HG02852 (cell line): ENCODE results near the gene WDR45.
"Not testable (repeated sequence)": the region's sequence is repeated elsewhere in the genome, so short reads cannot be mapped to it uniquely, and the experiment has no call there.

Experiments used
- ATAC-seq: cut with Tn5 transposase; IDR thresholded peaks from one replicate; pipeline ENCODE4 v1.9.1; 2021; ENCODE audit warnings: mild to moderate bottlenecking, moderate library complexity; ENCODE audit not compliant: unreplicated experiment

Gene WDR45

DNA sequence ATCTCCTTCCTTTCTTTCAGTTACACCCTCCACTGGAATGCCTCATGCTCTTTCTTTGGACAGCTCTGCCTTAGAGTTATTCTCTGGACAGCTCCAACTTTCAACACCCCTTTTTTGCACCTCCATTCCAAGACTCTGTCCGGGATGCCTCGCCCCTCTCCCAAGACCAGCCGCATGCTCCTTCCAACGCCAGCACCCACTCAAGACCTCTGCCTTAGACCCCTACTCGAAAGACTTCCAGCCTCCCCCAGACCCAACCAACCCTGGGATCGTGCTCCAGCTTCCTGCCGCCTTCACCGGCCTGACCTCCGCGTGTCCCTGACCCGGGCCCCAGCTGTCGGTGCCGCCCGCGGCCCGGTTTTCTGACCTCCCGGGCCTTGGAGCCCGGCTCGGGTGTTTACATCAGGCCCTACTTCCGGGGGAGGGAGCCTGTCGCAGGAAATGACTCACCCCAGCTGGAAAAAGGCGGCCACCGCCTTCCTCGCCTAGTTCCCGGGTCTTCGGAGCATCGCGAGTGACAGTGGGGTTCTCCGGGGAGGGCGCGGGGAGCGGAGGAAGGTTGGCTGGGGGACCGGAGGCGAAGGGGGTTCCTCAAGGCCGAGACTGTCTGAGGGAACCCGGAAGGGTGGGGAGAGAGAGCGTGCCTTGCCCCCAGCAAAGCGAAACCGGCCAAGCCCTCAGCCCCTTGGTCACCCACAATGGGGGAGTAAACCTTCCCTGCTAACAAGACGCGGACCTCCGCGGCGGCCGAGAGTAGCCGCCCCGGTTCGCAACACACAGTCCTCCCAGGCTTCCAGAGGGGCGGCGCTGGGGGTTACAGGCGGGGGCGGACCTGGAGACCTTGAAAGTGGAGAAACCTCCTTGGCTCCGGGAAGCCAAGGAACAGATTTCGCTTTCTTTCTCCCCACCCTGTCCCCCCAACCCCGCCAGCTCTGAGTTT, at the start of gene WDR45:
Gene WDR45 (minus strand): TSS at position 399 of the 940 bp plus-strand sequence. CDS start 1,792 bp downstream, outside the sequence.
- peak; percentile 81 for ATAC-seq

- no peak for ATAC-seq
These were observed 49.7 kb upstream of the WDR45 start for GRCh38 chrX:49129427-49129826.

GRCh38 chrX:49127742-49128258, 48.1 kb upstream of the WDR45 start:
- ATAC-seq = not testable (repeated sequence)

DNA sequence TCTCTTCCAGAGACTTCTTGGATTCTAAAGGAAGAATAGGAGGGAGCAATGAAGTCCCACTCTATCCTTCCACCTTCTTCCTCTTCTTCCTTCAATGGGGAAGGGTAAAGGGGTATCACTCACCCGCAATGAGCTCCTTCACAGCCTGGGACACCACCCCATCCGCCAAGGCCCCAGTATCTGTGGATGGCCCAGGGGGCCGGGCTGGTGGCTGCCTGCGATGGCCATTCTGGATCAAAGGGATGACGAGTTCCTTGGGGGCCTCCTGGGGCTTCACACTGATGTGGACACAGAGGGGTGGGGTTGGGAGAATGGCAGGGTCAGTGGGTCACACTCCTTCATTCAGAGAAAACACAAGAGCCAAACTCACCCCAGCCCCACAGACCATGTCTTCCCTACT, 42.8 kb upstream of the WDR45 start:
- ATAC-seq = no peak

GRCh38 chrX:49120091-49120490, 40.4 kb upstream of the WDR45 start:
- ATAC-seq = no peak

DNA sequence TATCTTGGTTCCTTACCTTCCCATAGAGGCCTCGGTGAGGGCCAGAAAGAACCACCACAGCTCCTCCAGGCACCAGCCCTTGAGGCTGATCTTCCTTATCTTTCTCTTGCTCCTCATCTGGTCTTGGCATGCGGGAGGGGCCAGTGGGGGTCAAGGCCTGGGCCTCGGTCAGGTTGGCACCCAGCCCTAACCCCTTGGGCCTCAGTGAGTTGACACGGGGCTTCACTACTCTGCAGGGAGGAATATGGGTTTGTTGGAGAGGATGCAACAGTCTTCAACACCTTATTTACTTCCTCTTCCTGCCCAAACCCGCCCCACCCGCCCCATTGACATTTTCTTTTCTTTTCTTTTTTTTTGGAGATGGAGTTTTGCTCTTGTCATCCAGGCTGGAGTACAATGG, 37.9 kb upstream of the WDR45 start:
- no peak for ATAC-seq

GRCh38 chrX:49116716-49117115, 37.0 kb upstream of the WDR45 start:
- no peak for ATAC-seq

- no peak for ATAC-seq
These were observed 36.4 kb upstream of the WDR45 start for GRCh38 chrX:49116076-49116475.

DNA sequence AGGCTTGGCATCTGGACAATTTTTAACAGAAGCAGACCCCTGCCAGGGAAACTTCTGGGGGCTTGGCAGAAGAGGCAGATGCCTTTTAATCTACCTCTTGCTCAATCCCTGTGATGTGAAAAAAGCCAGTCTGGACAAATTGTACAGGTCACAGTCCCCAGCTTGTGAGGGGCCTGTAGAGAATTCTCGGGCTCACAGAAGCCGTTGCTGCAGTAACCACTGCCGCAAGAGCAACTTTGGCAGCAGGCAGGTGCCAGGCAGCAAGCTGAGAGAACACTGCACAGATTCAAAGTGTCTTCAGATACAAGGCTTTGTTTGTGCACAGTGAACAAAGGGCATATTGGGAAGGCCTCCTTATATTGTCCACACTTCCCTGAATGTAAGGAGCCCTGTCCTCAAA, 32.1 kb upstream of the WDR45 start:
- no peak for ATAC-seq

DNA sequence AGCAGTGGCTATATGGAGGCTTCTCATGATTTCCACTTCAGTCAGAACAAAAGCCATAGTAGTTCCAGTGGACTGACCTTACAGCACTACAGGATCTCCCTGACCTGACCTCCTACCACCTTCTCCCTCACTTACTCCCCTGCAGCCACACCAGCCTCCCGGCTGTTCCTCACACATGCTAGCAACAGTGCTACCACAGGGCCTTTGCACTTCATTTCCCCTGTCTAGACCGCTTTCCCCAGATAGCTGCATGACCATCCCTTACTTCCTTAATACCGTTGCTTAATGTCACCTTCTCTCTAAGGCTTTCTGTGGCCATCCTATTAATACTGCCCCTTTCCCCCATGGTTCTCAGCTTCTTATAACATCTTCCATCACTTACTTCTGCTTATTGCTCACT, 30.7 kb upstream of the WDR45 start:
- no peak for ATAC-seq

- no peak for ATAC-seq
These were observed 29.0 kb upstream of the WDR45 start for GRCh38 chrX:49108641-49109040.

DNA sequence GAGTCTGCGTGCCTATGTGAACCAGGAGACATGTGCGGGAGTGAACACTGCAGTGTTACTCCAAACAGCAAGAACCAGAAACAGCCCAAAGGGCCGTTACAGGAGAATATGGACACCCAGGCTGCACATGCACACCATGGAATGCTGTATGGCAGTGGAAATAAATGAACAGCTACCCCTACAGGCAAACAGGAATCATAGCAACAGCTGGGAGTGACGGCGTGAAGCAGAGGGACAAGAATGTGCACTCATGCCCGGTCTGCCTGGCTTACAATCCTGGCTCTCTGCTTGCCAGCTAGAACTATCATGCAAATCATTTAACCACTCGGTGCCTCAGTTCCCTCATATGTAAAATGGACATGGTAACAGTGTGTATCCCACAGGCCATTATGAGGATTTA, 27.2 kb upstream of the WDR45 start:
- ATAC-seq = no peak

DNA sequence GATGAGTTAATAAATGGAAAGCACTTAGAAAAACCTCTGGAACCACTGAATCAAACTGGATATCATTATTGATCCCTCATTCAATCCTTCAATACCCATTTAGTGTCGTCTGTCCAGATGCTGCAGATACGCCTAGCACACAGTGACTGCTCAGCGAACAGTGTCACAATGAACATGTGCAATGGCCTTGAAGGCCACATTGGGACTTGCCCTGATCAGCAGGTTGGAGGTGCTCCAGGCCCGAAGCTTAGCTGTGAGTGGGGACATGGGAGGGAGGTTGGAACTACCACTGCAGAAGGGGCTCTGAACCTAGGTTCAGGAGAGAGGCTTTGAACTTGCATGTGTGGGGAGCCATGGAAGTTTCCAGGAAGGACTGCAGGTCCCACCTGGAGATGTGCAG, 26.6 kb upstream of the WDR45 start:
- no peak for ATAC-seq

DNA sequence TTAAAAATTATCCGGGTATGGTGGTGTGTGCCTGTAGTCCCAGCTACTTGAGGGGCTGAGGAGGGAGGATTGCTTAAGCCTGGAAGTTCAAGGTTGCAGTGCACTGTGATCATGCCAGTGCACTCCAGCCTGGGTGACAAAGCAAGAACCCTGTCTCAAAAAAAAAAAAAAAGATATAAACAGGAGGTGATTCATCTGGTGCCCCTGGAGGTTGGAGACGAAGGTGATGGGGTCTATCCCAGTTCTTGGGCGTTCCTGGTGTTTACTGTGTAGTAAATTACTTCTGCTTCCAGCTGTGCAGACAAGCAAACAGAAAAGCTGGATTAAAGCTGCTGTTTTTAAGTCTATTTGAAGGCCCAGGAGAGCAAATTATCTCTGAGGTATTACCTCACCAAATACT, 23.9 kb upstream of the WDR45 start:
- ATAC-seq = no peak

DNA sequence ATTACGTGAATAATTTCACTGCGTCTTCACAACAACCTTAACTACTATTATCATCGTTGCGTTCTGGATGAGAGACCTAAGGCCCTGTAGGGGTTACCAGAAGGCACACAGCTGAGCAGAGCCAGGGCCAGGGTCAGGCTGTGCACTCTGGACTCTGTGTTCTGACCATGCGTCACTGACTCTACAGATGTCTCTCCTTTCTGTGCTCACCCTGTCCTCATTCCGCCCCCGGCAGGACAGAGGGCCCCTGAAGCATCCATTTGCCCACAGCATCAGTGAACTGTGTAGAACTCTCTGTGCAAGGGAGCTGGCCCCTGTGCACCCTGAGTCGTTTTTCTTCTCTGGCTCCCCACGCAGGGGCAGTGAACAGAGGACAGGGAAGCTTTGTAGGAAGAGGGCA, 22.5 kb upstream of the WDR45 start:
- no peak for ATAC-seq

DNA sequence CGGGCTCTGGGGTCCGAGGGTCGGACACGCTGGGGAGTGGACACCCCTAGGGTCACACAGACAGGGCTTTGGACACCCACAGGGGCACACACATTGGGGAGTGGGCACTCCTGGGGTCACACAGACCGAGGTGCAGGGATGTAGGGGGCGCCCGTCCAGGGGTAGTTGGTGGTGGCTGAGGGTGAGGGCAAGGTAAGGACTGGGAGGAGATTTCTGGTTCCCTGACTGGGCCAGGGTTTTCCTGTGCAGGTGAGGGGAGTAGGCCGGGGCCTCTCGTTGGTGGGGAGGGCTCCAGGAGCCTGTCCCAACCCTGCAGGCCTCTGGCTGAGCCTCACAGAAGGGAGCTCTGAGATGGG, 21.9 kb upstream of the WDR45 start:
- peak; percentile 4 for ATAC-seq

GRCh38 chrX:49100704-49101628, 21.3 kb upstream of the WDR45 start:
- peak; percentile 93 for ATAC-seq

- ATAC-seq = no peak
These were observed 16.7 kb upstream of the WDR45 start for GRCh38 chrX:49096419-49096818.

DNA sequence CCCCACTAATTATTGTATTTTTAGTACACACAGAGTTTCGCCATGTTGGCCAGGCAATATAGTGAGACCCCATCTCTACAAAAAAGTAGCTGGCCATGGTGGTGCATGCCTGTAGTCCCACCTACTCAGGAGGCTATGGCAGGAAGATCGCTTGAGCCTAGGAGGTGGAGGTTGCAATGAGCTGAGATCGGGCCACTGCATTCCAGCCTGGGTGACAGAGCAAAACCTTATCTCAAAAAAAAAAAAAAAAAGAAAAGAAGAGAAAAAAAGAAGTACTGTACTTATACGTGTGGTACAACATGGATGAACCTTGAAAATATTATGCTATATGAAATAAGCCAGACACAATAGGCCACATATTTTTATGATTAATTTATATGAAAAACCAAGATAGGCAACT, 9.9 kb upstream of the WDR45 start:
- ATAC-seq = no peak

DNA sequence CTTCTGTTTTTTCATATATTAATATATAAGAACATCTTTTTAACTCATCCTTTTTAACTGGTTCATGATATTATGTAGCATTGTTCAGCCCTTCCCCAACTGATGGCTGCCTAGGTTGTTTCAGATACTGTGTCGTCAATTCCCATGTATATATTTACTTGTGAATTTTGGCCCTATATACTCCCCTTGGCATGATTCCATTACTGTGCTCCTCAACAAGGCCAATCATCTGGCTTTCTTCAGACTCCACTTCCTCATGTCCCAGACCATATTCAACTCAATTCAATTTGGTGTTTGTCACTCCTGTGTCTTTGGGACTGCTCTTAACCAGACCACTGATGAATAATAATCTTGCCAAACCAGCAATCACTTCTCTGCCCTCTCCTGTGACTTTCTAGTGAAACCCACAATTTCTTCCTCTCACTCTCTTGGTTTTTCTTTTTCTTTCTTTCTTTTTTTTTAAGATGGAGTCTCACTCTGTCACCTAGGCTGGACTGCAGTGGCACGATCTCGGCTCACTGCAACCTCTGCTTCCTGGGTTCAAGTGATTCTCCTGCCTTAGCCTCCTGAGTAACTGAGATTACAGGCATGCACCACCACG, 2.7 kb upstream of the WDR45 start:
- no peak for ATAC-seq

DNA sequence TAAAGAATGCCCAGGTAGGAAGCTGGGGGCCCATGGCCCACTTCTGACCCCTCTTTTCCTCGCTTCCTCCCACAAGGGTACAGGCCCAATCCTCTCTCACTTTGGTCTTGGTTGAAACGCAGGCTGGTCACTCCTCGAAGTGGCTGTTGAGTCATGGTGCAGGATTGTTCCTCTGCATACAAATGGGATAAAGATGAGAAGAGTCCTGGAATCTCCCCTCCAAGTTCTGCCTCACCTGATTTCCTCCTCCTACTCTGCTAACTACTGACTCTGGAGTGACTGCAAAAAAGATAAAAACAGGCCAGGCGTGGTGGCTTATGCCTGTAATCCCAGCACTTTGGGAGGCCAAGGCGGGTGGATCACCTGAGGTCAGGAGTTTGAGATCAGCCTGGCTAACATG, 1.7 kb downstream of the WDR45 start:
- ATAC-seq = no peak
